GM11168 (cell line): ENCODE measurements around the gene CCDC91.
"Not testable (repeated sequence)": the region's sequence is repeated elsewhere in the genome, so short reads cannot be mapped to it uniquely, and the experiment has no call there.

ENCODE experiments used
- in situ Hi-C: fragments of 300-500 bp; cut with MboI; formaldehyde crosslinking; loops from one replicate; pipeline ENCODE4 v1.12.0; 2022; ENCODE audit warnings: low sequenced_read_pairs; ENCODE audit not compliant: unreplicated experiment

The CCDC91 gene

DNA sequence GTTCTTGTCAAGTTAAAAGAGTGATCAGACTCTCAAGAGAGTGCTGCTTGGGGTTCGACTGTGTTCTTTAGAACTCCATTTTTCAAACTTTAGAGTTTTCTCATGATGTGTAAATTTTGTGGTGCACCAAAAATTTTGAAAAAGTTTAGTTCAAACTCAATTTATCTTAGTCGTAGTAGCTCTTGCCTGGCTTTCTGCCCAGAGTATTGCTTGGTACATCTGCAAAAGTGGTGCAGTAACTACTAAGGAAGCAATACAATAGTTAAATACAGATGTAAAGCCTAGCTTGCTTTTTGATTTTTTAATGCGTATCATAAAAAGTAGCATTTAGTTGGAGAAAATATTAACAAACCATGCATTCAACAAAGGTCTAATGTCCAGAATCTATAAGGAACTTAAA, 9.5 kb upstream of the CCDC91 start:
- in situ Hi-C loops, result no loop called here

DNA sequence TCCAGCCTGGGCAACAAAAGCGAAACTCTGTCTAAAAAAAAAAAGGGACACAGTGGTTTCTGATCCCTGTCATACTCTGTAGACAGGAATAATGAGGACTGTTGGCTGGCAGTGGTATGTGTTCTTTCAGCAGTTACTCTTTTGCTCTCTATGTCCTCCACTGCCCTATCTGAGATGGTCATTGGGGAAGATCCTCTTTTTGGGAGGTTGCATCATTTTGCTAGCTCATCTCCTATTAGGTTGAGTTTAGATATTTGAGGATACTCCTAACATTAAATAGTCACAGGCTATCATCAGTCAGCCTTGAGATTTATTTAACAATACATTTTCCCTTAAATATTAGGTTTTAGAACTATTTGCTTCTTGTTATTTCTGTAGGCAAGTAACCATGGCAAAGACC, 5.9 kb upstream of the CCDC91 start:
- in situ Hi-C loops, result no loop called here

DNA sequence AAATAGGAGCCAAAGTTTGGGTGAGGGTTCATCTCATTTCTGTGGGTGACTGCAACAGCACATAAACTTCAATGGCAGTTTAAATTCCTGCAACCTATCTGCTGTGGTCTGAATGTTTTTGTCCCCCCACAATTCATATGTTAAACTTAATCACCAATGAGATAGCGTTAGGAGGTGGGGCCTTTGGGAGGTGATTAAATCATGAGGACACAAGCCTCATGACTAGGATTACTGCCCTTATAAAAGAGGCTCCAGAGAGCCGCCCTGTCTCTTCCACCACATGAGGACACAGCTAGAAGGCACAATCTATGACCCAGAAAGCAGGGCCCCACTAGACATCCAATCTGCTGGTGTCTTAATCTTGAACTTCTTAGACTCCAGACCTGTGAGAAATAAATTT, 3.8 kb upstream of the CCDC91 start:
- in situ Hi-C loops, result no loop called here

DNA sequence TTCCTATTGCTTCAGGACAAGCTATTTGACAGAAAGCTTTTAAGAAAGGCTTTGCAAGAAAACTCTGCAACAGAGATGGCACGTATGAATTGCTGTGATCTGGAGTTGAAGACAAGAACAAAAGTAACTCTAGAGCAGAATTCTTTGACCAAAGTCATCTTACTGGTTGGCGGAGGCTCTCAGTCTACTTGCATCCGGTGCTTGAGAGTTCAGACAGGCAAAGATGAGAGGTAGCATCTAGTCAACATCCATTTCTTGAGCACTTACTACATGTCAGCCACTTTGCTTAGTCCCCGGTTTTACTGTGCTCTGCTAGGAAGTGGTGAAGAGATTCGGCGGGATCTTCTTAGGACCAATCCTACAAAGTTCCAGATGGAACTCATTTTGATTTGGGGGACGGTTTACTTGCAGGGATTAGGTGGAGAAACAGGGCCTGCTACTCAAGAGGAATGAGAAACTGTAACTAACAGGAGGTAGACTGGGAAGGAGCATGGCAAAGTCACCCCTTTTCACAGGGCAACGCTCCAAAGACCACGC, 404 bp upstream of the CCDC91 start:
- in situ Hi-C loops, result no loop called here

DNA sequence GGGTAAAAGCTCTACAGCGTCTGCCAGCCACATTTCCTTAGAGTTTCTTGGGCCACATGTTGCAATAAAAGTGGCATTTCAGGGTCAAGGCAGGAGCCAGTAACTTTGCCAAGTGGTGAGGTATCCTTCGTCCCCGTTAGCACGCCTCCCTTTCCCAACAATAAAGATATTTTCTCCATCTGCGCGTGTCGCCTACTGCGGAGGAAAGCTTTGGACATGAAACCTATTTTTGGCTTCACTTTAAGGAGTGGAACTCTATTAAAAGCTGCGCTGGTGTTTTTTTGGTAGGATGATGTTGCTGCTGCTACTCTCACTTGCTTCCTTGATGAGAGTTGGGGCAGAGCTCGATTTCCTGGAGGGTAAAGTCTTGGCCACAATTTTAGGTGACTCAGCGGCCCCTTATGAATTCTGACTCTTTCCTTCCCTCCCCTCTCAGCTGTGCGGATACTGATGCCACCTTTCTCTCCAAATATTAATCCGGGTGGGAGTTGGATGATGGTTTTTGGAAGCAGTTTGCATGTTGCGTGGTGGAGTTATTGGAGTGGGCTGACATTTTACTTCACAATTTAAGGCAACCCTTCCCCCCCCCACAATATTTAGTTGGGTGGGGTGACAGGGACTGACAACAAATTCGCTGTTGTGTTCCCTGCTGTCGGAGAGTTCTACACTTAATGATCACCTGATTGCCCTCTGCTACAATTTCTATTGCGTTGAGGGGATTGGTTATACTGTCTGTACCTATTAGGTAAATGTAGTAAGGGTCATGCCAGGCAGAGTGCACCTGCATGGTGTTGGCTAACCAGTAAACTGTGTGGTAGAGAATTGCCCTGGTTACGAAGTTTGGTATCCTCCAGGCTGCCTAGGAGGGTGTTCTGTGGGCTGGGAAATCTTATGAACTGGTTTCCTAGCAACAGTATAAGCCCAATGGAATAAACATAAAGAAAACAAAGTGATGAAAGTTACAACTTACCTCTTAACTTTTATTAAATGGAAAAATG, 1.1 kb downstream of the CCDC91 start:
- in situ Hi-C loops, result no loop called here

DNA sequence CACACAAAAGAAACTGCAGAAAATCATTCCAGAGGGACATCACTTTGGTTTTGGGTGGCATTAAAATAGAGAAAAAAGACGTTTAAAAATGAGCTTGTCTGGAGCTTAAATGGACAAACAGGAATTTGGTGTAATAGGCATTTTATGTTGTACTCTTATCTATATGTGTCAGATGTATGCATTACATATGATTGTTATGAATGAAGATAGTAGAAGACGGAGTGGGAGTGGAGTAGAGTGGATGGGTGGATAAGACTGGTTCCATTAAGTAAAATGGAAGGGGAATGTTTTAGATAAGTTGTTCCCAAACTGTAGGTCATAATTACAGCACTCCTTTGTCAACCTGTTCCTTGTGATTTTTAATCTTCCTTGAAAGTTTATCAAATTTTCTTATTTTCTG, 1.9 kb downstream of the CCDC91 start:
- in situ Hi-C loops, result no loop called here

DNA sequence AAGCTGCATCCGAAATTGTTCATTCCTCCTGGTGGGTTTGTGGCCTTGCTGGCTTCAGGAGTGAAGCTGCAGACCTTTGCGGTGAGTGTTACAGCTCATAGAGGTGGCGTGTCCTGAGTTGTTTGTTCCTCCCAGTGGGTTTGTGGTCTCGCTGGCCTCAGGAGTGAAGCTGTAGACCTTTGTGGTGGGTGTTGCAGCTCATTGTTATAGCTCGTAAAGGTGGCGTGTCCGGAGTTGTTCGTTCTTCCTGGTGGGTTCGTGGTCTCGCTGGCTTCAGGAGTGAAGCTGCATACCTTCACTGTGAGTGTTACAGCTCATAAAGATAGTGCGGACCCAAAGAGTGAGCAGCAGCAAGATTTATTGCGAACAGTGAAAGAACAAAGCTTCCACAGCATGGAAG, 4.4 kb downstream of the CCDC91 start:
- in situ Hi-C loops, result not testable (repeated sequence)

DNA sequence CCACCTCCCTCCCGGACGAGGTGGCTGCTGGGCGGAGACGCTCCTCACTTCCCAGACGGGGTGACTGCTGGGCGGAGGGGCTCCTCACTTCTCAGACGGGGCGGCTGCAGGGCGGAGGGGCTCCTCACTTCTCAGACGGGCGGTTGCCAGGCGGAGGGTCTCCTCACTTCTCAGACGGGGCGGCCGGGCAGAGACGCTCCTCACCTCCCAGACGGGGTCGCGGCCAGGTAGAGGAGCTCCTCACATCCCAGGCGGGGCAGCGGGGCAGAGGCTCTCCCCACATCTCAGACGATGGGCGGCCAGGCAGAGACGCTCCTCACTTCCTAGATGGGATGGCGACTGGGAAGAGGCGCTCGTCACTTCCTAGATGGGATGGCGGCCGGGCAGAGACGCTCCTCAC, 10.9 kb downstream of the CCDC91 start:
- in situ Hi-C loops, result not testable (repeated sequence)

DNA sequence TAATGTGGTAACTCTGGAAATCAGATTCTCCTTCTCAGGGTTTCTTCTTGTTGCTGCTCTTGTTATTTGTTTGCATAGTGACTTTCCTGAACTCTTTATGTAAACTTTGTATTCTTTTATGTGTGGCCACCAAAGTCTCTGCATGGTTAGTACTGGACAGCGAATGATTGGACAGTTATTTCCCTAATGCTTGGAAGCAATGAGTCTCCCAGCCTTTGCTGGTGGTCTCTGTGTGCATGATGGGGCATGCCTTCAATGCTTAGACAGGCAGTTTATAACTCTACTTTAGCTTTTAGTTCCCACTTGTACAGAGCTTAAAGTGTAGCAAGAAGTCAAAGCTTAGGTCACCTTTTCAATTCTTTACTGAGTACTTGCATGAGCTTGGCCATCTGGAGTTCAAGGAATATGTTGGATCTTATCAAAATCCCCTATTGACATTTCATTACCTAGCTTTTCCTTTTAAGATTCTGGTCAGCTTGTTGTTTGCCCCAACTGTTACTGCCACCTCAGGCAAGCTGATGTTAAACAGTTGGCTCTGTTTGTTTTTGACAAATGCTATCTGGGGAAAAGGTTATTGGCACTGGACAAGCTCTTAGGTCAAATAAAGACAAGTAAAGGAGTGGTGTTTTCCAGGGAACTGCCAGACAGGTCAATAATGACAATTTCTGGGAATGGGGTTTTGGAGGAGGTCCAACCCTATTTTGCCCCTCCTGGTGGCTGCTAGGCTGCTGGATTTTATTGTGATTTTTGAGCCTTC, 12.3 kb downstream of the CCDC91 start:
- in situ Hi-C loops, result no loop called here

DNA sequence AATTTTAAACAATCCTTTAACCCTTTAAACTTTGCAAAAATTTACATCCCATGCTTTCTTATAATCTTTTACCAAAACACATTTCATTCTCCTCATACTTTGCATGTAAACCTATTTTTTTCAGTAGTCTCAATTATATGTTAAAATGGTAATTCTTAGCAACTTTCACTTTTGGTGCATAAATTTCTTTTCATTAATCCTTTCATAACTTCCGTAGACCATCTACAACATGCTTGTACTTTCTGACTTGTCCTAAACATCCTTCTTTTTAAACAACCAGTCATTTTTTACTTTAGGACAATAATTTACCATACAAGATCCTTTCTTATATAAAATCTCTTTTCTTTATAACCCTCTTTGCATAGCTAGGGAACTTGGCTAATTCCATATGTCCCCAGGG, 19.5 kb downstream of the CCDC91 start:
- in situ Hi-C loops, result no loop called here

DNA sequence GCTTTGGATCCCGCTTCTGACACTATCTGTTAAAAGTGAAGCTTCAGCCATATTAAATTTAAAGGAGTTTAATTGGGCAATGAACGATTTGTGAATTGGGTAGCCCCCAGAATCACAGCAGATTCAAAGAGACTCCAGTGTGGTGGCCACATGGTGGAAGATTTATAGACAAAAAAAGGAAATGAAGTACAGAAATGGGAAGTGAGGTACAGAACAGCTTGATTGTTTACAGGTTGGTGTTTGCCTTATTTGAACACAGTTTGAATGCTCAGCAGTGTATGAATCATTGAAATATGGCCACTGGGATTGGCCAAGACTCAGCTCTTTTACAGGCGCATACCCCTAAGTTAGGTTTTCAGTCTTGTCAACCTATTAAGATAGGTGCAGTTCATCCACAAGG, 21.9 kb downstream of the CCDC91 start:
- in situ Hi-C loops, result no loop called here

DNA sequence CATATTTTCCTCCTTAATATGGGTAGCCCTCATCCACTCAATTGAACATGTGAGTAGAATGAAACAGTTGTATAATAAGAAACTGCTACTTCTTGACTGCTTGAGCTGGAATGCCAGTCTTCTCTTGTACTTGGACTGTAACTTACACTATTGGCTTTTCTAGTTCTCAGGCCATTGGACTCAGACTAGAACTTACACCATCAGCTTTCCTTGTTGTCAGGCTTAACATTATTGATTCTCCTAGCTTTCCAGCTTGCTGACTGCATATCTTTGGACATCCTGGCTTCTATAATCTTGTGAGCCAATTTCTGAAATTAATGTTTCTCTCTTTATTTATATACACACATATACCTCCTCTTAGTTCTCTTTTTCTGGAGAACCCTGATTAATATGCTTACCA, 24.8 kb downstream of the CCDC91 start:
- in situ Hi-C loops, result no loop called here

DNA sequence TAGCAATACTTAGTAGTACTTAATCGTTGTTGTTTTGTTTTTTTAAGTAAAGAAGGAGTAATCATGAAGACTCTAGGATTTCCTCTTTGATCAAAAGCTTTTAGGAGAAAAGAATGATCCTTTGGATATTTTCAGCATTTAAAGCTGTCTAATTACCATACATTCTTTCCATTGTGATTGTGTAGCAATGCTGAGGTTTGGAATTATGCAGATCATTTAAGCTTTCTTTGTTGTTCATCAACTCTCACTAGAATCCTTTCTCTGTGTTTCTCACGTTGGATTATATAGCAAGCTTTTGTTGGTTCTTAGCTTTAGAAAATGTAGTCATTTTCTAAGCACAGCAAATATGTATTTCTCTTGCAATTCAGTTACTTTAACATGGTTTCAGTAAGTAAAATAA, 25.8 kb downstream of the CCDC91 start:
- in situ Hi-C loops, result no loop called here

DNA sequence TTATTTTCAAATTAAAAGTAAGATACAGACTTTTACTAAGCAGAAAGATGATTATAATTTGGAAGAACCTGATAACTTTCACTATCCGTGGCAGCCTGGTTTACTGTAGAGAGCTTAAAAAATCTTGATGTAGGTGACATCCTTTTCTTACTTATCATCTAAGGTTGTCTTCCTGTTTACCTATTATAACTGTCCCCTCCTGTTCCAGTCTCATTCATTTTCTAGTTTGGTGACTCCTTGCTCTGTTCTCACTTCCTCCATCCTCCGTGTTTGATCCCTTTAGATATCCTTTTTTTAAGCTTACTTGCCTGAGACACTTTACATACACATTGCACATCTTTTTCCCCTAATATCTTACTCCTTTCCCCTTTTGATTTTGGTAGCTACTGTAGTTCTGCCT, 27.5 kb downstream of the CCDC91 start:
- in situ Hi-C loops, result no loop called here

DNA sequence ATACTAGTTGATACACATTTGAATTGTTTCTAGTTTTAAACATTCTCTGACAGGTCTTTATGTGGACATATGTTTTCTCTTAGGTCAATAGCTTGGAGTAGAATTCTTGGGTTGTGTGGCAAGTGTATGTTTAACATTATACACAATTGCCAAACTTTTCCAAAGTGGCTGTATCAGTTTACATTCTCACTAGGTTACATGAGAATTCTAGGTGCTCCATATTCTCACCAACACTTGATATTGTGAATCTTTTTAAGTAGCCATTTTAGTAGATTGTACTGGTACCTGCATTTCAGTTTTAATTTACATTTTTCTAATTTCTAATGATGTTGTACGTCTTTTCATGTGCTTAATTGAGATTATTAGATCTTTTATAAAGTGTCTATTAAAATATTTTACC, 28.6 kb downstream of the CCDC91 start:
- in situ Hi-C loops, result no loop called here

DNA sequence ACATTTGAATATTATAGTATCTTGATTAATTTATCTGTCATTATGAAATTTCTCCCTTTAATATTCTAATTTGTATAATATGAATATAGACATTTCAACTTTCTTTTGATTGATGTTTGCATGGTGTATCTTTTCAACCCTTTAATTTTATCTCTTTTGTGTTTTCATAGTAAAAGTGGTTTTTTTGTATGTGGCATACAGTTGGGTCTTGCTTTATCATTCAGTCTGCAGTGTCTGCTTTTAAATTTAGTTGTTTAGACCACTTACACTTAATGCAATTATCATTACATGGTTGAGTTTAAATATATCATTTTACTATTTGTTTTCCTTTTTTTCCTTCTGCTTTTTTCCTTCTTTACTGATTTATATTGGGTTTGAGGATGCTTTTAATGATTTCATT, 29.6 kb downstream of the CCDC91 start:
- in situ Hi-C loops, result no loop called here

DNA sequence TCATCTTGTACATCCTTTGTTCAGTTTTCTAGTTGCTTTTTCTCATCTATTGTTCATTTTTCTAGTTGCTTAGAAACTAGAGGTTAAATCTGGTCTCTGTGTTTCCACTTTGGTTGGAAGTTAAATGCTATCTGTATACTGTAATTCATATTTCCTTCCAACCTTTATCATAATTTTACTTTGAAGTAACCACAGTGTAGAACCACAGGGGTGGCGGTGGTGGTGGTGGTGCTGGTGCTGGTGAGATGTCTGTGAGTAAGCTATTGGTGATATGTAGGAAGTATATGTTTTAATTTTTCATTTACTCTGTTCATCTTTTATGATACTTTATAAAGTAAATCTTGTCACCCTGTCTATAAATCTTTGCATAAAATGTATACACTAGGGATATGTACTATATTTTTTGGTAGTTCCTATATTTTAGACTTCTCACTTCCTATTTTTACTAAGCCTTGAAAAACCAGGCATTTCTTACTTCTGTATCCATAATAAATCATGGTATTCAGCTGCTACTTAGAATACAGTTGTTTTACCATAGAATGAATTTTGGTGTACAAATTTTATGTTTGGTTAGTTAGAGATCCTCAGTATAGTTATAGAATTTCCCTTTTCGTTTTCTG, 31.9 kb downstream of the CCDC91 start:
- in situ Hi-C loops, result no loop called here

DNA sequence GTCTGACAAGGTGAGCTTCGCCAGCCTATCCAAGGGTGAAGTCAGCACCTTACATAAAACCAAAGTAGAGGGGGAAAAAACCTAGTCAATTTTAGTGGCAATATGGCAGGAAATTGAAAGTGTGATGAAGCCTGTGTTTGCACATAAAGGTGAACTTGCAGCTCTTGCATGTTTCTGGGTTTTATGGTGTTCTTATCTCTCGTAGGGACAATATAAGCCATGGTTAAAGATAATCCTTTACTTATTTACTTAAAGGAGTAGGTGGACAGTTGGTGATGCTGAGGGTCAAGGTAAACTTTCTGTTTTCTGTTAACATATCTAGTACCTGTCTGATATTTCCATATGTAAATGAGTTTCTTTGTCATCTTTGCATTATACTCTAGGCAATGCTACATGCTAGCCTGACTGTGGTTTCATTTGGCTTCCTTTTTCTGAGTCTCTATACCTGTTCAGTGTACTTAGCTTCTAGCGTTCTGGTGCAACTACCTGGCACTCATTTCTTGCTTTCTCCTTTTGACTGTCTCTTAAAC, 32.8 kb downstream of the CCDC91 start:
- in situ Hi-C loops, result no loop called here

DNA sequence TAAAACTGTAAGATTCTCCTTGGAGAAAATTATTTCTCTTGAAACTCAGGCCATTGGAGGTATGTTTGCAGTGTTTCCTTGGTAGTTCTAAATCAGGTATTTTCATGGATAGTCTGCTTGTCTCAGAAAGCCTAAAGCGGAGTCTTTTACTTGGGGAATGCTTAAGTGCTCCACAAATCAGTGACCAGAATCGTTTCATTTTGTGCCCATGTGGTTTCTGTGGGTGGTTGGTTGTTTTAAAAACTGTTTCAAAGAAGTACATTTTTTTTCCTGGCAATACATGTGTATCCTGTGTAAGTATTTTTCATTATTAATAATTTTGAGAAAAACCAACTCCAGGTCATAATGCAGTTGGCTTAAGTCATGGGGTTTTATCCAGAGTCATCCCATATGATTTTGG, 33.6 kb downstream of the CCDC91 start:
- in situ Hi-C loops, result no loop called here

DNA sequence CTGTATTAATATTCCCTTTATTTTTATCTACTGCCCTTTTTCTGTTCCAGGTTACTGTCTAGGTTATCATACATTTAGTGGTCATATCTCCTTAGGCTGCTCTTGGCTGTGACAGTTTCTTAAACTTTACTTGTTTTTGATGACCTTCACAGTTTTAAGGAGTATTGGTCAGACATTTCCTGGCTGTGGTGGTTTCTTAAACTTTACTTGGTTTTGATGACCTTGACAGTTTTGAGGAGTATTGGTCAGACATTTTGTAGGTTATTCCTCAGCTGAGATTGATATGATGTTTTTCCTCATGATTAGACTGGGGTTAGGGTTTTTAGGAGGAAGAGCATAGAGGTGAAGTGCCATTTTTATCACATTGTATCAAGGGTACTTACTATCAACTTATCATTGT, 36.4 kb downstream of the CCDC91 start:
- in situ Hi-C loops, result no loop called here

DNA sequence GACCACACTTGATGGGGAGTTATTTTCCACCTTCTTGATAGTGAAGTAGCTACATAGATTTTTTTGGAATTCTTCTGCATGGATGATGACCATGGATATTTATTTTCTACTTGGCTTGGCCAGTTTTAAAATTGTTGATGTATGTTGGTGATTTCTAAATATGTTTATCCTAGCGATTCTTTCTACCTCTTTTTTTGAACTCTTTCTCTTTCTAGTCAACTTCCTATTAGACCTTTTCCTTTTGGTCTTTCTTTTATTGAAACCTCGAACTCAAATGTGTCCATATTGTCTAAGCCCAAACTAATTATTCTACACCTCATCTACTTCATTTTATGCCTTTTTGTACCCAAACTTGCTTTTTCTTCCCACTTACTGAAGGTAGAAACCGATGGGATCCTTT, 37.0 kb downstream of the CCDC91 start:
- in situ Hi-C loops, result no loop called here
